GM19324 (cell line): Measurements from ENCODE around the gene MRPL4.

ENCODE experiments used
- ATAC-seq: cut with Tn5 transposase; IDR thresholded peaks from one replicate; pipeline ENCODE4 v1.9.1; 2021; ENCODE audit warnings: mild to moderate bottlenecking, moderate library complexity; ENCODE audit not compliant: unreplicated experiment, low FRiP score

MRPL4 gene

DNA sequence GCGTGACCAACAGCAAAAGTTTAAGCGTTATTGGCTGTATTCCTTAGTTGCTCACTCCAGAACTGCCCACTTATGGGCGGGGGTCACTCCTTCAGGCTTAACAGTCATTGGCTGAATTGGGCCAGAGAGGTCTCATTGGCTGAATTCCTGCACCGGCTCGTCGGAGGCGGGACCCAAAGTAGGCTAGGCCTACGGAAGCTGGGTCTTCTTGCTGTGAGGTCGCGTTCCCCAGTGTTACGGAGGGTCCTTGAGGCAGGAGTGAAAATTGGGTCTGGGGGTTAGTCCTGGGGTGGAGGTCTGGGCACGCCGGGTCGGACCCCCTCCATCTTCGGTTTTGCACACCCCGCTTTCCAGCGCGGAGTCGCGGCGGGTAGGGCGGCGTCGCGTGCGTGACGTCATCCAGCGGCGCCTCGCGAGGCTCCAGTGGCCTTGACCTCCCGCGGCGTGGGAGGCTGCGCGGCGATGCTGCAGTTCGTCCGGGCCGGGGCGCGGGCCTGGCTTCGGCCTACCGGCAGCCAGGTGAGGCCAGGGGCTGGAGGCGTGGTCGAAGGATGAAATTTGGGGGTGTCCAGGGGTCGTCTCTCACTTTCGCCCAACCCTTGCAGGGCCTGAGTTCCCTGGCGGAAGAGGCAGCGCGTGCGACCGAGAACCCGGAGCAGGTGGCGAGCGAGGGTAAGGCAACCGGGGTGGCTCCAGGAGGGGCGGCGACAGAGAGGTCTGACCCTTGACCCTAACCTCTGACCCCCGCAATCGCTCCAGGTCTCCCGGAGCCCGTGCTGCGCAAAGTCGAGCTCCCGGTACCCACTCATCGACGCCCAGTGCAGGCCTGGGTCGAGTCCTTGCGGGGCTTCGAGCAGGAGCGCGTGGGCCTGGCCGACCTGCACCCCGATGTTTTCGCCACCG, at the start of gene MRPL4:
Gene MRPL4, plus strand, starts transcription at position 423 of the 903 bp plus-strand sequence. Its CDS starts 40 bp downstream, at position 463.
- peak; percentile 95 for ATAC-seq

GRCh38 chr19:10203686-10204085, 48.3 kb upstream of the MRPL4 start:
- no peak for ATAC-seq

DNA sequence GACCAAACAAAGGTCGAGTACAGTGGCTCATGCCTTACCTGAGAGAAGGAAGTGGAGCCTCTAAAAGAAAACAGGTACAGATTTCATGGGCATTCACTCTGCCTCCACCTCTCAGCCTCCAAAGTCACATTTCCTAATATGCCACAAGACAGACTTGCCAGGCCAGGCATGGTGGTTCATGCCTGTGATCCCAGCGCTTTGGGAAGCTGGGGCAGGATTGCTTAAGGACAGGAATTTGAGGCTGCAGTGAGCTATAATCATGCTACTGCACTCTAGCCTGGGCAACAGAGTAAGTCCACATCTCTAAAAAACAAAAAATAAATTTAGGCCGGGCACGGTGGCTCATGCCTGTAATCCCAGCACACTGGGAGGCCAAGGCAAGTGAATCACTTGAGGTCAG, 46.4 kb upstream of the MRPL4 start:
- ATAC-seq, result no peak

GRCh38 chr19:10206226-10206885, 45.7 kb upstream of the MRPL4 start:
- ATAC-seq, result no peak

GRCh38 chr19:10207026-10207425, 45.0 kb upstream of the MRPL4 start:
- ATAC-seq, result no peak

DNA sequence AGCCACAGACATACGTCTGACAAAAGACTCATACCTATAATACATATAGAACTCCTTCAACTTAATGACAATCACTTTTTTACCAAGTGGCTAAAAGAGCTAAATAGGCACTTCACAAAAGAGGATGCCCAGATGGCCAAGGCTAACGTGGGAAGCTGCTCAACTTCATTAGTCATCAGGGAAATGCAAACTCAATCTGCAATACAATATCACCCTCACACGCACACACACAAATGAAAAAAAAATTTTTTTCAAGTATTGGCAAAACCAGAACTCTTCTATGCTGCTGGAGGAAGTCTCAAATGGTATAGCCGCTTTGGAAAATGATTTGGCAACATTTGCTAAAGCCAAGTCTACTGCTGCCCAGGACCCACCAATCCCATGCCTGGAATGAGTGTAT, 42.7 kb upstream of the MRPL4 start:
- ATAC-seq, result no peak

GRCh38 chr19:10211061-10211460, 41.0 kb upstream of the MRPL4 start:
- no peak for ATAC-seq

DNA sequence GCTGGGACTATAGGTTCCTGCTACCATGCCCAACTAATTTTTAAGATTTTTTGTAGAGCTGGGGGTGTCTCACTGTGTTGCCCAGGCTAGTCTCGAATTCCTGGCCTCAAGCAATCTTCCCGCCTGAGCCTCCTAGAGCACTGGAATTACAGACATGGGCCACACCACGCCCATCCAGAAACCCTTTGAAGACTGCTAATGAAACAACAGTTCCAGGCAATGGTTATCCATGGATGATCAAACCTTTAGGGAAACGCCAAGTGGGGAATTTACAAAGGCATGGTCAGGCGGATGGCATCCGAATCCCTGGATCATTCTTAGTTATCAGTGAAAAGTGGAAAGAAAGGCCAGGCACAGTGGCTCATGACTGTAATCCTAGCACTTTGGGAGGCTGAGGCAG, 40.3 kb upstream of the MRPL4 start:
- no peak for ATAC-seq

DNA sequence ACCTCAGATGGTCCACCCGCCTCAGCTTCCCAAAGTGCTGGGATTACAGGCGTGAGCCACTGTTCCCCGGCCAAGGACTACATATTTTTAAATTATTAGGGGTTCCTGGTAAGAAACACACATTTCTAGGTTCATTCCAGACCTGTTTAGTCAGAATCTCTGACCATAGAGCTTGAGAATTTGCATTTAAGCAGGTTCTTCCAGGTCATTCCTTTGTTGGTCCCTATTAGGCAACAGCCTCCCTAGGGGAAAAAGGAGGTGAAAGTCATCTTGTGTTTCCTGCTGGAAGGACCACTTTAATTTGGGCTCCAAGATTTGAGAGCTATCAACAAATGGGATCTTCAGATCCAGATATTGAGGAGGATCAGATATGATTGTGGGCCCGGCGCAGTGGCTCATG, 37.2 kb upstream of the MRPL4 start:
- no peak for ATAC-seq

DNA sequence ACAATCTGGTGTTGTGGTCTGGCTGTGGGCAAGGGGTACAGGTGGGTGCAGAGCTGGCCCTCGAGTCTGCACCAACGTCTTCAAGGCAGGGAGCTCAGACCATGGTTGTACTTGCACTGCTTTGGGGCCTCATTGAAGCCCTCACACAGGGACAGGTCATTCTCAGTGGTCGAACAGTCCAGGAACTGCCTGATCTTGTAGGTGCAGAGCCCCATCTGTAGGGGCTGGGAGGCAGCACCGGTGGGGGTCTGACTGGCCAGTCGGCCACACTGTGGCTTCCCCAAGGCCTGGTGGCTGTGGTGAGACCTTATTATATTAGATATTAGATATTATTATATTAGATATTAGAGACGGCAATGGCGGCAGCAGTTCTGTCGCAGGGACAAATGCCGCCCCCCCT, 34.9 kb upstream of the MRPL4 start:
- no peak for ATAC-seq

DNA sequence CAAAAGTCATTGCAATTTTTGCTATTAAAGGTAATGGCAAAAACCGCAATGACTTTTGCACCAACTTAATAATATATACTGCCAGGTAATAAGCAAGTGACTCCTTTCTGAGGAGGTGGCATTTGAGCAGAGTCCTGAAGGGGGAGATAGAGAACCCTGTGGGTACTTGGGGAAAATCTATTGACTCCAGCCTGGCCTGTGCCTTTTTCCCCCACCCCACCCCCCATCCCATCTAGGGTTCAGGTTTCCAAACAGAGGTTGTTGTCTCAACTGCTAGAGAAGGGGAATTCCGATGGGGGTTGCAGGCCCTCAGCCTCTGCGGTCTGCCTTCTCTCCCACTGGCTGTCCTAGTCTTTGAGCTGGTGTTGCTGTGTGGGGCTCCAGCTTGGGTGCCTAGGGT, 32.3 kb upstream of the MRPL4 start:
- no peak for ATAC-seq

- ATAC-seq, result no peak
These were observed 31.3 kb upstream of the MRPL4 start for GRCh38 chr19:10220695-10221094.

DNA sequence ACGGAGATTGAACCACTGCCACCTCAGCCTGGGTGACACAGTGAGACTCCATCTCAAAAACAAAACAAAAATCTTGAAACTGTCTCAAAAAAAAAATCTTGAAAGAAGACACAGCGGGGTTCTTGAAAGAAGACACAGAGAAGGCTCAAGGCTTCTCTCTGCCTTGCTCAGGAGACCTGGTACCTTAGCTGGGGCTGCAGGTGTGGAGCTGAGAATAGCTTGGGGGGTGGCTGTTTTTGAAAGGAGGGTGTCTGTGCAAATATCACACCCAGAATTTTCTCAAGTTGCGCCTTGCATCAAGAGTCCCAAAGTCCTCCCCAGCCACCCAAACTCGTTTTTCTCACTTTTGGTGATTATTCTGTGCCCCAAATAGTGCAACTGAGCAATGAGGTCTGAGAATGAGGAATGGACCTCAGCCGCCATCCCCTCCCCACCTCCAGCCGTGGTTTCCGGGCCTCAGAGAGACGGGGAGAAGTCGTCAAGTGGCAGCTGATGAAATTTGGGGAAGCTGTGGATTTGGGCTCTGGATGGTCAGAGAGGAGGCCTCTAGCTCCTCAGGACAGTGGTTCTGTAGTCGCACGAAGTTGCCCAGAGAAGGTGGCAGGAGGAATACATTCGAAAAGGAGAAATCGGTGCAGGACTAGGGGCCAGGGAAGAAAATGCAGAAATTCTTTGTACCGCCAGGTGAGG, 29.7 kb upstream of the MRPL4 start:
- ATAC-seq, result no peak

DNA sequence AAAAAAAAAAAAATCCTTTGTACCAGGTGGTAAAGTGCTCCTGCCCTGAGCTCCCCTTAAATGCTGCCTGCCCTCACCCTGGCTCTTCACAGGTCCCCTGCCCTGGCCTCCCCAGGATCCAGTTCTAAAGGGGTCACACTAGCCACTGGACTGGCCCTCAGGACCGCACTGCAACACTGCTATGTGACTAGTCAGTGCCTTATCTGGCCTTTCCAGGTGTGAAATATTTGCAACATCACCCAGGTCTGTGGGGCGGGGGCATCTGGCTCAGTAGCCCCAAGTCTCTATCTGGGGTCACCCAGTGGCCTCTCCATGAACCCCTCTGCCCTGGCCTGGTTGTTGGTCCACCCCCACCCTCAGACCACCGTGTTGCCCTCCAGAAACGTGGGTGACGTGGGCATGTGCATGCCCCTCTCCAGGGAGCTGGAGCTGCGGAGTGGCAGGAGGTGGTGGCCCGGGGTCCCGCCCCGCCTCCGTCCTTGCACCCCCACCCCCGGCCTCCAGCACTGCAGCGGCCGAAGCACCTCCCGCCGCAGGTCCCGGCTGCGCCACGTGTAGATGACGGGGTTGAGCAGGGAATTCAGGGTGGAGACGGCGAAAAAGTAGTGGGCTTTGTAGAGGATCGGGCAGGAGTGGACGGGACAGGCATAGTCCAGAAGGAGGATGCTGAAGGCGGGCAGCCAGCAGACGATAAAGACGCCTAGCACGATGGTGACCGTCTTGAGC, 28.4 kb upstream of the MRPL4 start:
- no peak for ATAC-seq

DNA sequence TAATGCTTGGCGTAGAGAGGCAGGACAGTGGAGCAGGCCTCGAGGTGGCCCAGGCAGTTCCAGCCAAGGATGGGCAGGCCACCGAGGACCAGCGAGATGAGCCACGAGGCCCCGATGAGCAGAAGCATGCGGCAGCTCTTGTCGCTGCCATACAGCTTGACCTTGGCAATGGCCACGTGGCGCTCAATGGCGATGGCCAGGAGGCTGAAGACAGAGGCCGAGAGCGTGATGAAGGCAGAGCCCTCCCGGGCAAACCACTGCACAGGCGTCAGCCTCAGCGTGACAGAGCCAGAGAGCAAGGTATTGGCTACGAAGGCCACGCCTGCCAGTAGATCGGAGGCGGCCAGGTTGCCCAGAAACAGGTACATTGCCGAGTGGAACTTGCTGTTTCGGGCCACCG, 27.7 kb upstream of the MRPL4 start:
- ATAC-seq, result no peak

- no peak for ATAC-seq
These were observed 26.0 kb upstream of the MRPL4 start for GRCh38 chr19:10226021-10226375.

GRCh38 chr19:10226376-10227025, 25.5 kb upstream of the MRPL4 start:
- no peak for ATAC-seq

DNA sequence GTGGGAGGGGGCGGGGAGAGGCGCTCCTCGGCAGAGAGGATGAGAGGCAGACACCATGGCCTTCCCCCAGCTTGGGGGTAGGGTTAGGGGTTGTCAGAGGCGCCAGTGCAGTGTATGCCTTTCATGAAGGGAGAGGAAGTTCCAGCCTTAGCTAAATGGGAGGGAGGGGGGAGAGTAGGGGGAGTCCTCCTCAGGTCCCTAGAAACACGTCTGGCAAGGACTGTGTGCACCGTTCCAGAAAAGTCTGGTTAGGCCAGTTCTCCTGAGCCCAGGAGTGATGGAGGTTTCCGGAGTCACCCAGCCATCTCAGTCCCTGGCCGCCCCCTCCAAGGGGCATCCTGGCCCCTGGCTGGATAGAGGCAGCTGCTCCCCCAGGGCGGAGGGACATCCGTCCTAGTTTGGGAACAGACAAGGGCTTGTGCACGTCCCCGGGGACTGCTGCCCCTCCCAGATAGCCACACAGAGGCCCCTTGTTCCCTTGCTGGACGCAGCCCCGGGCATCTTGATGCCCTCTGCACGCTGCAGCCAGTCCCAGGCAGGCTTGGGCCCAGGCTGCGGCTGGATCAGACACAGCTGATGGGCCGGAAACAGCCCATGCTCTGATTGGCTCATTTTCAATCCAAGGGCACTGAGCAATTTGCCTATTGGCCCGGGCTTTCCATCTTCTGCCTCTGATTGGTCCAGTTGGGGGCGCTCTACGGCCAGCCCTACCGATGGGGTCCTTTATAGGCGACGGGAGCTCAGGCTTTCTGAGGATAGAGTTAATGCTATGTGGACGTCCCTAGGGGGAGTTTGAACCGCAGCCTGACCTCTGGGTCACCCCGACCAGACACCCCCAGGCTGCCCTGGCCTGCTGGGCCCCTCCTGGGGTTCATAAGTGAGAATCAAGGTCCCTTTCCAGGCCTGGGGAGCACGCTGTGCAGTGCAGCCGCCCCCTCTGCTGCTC, 24.7 kb upstream of the MRPL4 start:
- ATAC-seq, result no peak

DNA sequence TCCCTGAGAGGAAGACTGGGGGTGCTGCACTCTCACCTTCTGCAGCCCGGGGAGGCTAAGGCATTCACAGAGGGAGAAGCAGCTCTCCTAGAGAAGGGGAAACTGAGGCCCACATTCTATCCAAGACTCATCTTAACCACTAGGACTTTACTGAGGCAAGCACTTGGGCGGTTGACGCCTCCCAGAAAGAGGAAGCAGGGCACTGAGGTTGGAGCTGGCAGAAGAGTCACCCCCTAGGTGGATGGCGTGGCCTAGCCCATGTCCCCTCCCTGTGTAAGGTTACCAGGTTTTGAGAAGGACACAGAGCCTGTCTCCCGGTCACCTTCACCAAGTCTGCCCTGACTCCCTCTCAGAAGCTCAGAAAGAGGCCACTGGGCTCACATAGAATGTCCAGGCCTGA, 23.6 kb upstream of the MRPL4 start:
- ATAC-seq, result no peak
